Measurements from ENCODE around the gene NPAS2.

Gene NPAS2

GRCh38 chr2:100910111-100910510 is 90.2 kb downstream of the NPAS2 start:
- no peak for DNase-seq

- no peak for DNase-seq
Measured at GRCh38 chr2:100919316-100919715, 99.4 kb downstream of the NPAS2 start.

GRCh38 chr2:100921685-100922161 is 101.8 kb downstream of the NPAS2 start:
- no peak for DNase-seq

- DNase-seq, result no peak
Measured at GRCh38 chr2:100923461-100924060, 103.6 kb downstream of the NPAS2 start.

GRCh38 chr2:100924122-100924519 is 104.2 kb downstream of the NPAS2 start:
- no peak for DNase-seq

GRCh38 chr2:100924520-100925451 is 104.8 kb downstream of the NPAS2 start:
- DNase-seq, result peak; percentile 2 to 45

GRCh38 chr2:100928235-100928634 is 108.3 kb downstream of the NPAS2 start:
- DNase-seq, result no peak

- DNase-seq, result no peak
Measured at GRCh38 chr2:100929147-100929546, 109.2 kb downstream of the NPAS2 start.

- no peak for DNase-seq
Measured at GRCh38 chr2:100934504-100935371, 114.8 kb downstream of the NPAS2 start.

- DNase-seq, result no peak
Measured at GRCh38 chr2:100935372-100935752, 115.4 kb downstream of the NPAS2 start.

GRCh38 chr2:100936070-100936741 is 116.3 kb downstream of the NPAS2 start:
- no peak for DNase-seq

GRCh38 chr2:100936972-100937542 is 117.1 kb downstream of the NPAS2 start:
- DNase-seq, result no peak

- no peak for DNase-seq
Measured at GRCh38 chr2:100938031-100939026, 118.4 kb downstream of the NPAS2 start.

GRCh38 chr2:100939445-100939844 is 119.5 kb downstream of the NPAS2 start:
- DNase-seq, result no peak

GRCh38 chr2:100940240-100940639 is 120.3 kb downstream of the NPAS2 start:
- DNase-seq, result no peak

GRCh38 chr2:100940766-100941645 is 121.1 kb downstream of the NPAS2 start:
- no peak for DNase-seq

- peak in 1 of 2 donors; percentile 3 for DNase-seq
Measured at GRCh38 chr2:100941646-100942240, 121.8 kb downstream of the NPAS2 start.

- DNase-seq, result no peak
Measured at GRCh38 chr2:100944617-100945432, 124.9 kb downstream of the NPAS2 start.

- no peak for DNase-seq
Measured at GRCh38 chr2:100945433-100945740, 125.4 kb downstream of the NPAS2 start.
